Mucosa of descending colon (tissue), 3 donors: ENCODE data around the gene KHDRBS1. TPM values are rescaled to one million over a fixed set of nuclear protein-coding genes. Genes with fewer than 3 reads are reported as not detected.
"Not testable (repeated sequence)": the region's sequence is repeated elsewhere in the genome, so short reads cannot be mapped to it uniquely, and the experiment has no call there.

Source experiments
- ATAC-seq: fragments of 200-7000 bp; cut with Tn5 transposase; one replicate; pipeline ENCODE4 v1.9.1; 2020; ENCODE audit warnings: mild to moderate bottlenecking, moderate library complexity
- DNase-seq, 3 donors: peaks; one replicate each; pipeline ENCODE4 v3.0.0-alpha.2; 2020
- H3K36me3 ChIP-seq: fragments of 200-600 bp; one replicate; pipeline ENCODE4 v1.8.0; 2021; ENCODE audit warnings: low read depth, mild to moderate bottlenecking
- H3K4me1 ChIP-seq: fragments of 200-600 bp; one replicate; pipeline ENCODE4 v1.8.0; 2021; ENCODE audit warnings: low read depth, mild to moderate bottlenecking
- H3K4me3 ChIP-seq: fragments of 200-600 bp; one replicate; pipeline ENCODE4 v1.8.0; 2021; ENCODE audit warnings: mild to moderate bottlenecking
- H3K9me3 ChIP-seq: fragments of 200-600 bp; one replicate; pipeline ENCODE4 v1.8.0; 2021; ENCODE audit warnings: mild to moderate bottlenecking
- CTCF ChIP-seq: fragments of 200-600 bp; IDR thresholded peaks from one replicate; pipeline ENCODE4 v1.8.0; 2022; ENCODE audit warnings: antibody characterized with exemption, mild to moderate bottlenecking
- intact Hi-C, 2 donors: fragments of 100-400 bp; cut with DNase I in 1 of 2; cut with micrococcal nuclease in 1 of 2; formaldehyde crosslinking; loops; one replicate each; pipeline versions ENCODE4 v1.11.0 to v1.11.1; 2022; cut with DNase I, micrococcal nuclease
- total RNA-seq, 3 donors: library from RNA; stranded (reverse); fragmentation: NEBNext Ultra II Directional in 2 of 3; extraction: Animal tissue kit (Norgen Biotek cat#: 25700) in 2 of 3; gene quantifications; one replicate each; pipeline versions ENCODE4 v1.2.1 to v1.2.4, GENCODE V29; 2021 to 2023
- donor health status: DM: no; HTN: no; CAD: no; lungs with moderate emphysema.
- donor health status: DM: no; HTN: no; CAD: no.
- donor health status: DM: no; HTN: yes; CAD: no.

The KHDRBS1 gene
- total RNA-seq, 3 donors from 2014 or later = 85.2 to 127 (median 90.5) TPM

DNA sequence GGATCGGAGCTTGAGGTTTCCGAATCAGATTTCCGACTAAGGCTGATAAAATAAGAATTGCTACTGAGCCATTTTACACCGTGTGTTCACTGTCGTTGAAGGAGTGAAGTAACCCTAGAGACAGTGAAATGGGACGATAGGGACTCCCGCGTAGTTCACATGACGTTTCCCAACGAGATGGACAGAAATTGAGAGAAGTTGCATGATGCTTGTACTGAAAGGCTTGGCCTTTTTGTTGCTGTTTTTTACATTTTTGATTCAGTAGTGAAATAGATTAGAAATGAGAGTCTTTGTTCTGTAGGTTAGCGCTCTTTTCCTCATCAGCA lies 1.2 kb downstream of the KHDRBS1 start:
- ATAC-seq (no peak), DNase-seq (no peak)
- intact Hi-C loops = no loop called here
- H3K4me3 ChIP-seq = peak overlapping the region; percentile 96
- H3K4me1 ChIP-seq = peaks cover 32% of the 10 kb centered on the region
- peaks cover 4% of the 10 kb centered on the region for H3K36me3 ChIP-seq
- TF ChIP-seq CTCF = no peak
- no peaks in the 10 kb centered on the region for H3K9me3 ChIP-seq

DNA sequence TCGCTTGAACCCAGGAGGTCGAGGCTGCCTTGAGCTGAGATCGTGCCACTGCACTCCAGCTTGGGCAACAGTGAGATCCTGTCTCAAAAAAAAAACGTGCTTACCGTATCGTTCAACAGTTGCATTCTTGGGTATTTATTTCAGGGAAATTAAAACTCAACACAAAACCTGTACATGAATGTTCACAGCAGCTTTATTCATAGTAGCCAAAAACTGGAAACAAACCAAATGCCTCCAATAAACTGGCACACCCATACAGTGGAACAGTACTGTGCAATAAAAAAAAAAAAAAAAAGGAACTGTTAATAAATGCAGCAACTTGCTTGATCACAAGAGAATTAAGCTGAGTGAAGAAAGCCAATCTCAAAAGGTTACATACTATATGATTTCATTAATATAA lies 6.7 kb downstream of the KHDRBS1 start:
- ATAC-seq (peak; percentile 77), DNase-seq (no peak)
- Histone ChIP-seq H3K9me3 (no peaks in the 10 kb centered on the region), H3K4me3 (no peak overlapping the region), H3K36me3 (no peaks in the 10 kb centered on the region), H3K4me1 (peaks cover 62% of the 10 kb centered on the region)
- no peak for TF ChIP-seq CTCF
- intact Hi-C loops = no loop called here

DNA sequence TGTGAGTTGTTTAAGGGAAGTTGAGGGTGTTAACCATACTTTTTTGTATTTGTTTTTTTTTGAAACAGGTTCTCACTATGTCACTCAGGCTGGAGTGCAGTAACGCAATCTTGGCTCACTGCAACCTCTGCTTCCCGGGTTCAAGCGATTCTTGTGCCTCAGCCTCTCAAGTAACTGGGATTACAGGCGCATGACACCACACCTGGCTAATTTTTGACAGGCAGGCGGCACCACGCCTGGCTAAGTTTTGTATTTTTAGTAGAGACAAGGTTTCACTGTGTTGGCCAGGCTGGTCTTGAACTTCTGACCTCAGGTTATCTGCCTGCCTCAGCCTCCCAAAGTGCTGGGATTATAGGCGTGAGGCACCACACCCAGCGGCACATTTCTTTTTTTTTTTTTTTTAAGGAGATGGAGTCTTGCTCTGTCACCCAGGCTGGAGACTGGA lies 7.9 kb downstream of the KHDRBS1 start:
- DNase-seq, ATAC-seq, H3K36me3 ChIP-seq, H3K9me3 ChIP-seq, H3K4me3 ChIP-seq, intact Hi-C loops: not testable (repeated sequence)
- peaks cover 52% of the 10 kb centered on the region for H3K4me1 ChIP-seq

DNA sequence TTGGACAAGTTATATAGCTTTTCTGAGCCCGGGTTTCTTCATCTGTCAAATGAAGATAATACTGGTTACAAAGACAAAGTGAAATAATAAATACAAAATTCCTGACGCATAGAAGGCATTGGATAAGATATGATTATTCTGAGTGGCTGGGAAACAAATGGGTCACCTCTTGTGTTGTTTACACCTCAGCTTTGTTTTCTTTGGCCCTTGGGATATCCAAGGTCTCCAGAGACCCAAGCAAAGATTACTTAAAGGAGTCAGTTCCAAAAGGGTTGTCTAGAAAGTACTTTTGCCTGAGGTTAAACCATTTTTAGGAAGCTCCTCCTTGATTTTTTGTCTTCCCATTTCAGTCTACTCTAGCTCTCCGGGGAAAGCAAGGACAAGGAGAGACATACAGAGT lies 9.7 kb downstream of the KHDRBS1 start:
- DNase-seq = no peak
- Histone ChIP-seq H3K9me3 (no peaks in the 10 kb centered on the region), H3K4me3 (no peak overlapping the region), H3K4me1 (peaks cover 47% of the 10 kb centered on the region), H3K36me3 (no peaks in the 10 kb centered on the region)
- intact Hi-C loops = no loop called here
- ATAC-seq = no peak
- no peak for TF ChIP-seq CTCF

- Histone ChIP-seq H3K4me3 (no peak overlapping the region), H3K4me1 (peaks cover 27% of the 10 kb centered on the region), H3K36me3 (no peaks in the 10 kb centered on the region), H3K9me3 (no peaks in the 10 kb centered on the region)
- intact Hi-C loops = no loop called here
- ATAC-seq (no peak), DNase-seq (no peak)
- no peak for TF ChIP-seq CTCF
Measured at GRCh38 chr1:32025515-32025914, 11.8 kb downstream of the KHDRBS1 start.

DNA sequence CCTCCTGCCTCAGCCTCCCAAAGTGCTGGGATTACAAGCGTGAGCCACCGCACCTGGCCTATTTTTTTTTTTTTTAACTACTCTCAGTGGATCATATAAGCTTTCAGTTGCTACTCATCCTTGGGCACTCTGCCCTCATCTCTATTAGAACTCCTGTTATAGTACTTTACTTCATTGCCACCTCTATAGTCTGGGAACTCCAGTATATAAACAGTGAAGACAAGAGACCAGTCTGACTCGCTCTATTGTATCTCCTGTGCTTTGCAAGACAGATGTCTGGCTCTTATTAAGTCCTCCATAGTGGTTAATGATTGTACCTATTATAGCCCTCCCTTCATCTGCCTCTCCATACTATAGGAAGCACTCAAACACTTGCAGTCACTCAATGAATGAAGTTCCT lies 15.1 kb downstream of the KHDRBS1 start:
- Histone ChIP-seq H3K4me3 (no peak overlapping the region), H3K9me3 (no peaks in the 10 kb centered on the region), H3K36me3 (peaks cover 6% of the 10 kb centered on the region), H3K4me1 (peaks cover 6% of the 10 kb centered on the region)
- DNase-seq = no peak
- no peak for TF ChIP-seq CTCF
- intact Hi-C loops = no loop called here
- no peak for ATAC-seq
